ENCODE data around the gene UVRAG. TPM values are rescaled to one million over a fixed set of nuclear protein-coding genes. Genes with fewer than 3 reads are reported as not detected.
A peak's percentile ranks its signal among the peaks of the same experiment; 100 is the strongest.

Gene UVRAG
- total RNA-seq, 1 experiment from 2014 or later, result 31.3 TPM

DNA sequence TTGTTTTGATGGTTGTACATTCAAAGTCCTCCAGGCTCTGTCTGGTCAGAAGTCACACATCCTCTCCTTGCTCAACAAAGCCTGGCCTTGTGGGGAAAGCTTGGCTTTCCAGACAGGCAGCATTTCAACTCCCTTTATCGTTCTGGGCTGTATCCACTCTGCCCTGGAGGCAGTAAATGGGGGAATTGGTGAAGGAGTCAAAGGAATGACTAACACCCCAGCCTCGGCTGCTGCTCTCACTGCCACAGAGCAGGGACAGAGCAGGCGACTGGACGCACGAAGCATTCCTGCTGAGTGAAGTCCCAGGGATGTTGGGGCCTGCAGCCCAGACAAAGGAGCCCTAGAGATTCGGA lies 338.5 kb downstream of the UVRAG start:
- TF ChIP-seq, protein P1, sequence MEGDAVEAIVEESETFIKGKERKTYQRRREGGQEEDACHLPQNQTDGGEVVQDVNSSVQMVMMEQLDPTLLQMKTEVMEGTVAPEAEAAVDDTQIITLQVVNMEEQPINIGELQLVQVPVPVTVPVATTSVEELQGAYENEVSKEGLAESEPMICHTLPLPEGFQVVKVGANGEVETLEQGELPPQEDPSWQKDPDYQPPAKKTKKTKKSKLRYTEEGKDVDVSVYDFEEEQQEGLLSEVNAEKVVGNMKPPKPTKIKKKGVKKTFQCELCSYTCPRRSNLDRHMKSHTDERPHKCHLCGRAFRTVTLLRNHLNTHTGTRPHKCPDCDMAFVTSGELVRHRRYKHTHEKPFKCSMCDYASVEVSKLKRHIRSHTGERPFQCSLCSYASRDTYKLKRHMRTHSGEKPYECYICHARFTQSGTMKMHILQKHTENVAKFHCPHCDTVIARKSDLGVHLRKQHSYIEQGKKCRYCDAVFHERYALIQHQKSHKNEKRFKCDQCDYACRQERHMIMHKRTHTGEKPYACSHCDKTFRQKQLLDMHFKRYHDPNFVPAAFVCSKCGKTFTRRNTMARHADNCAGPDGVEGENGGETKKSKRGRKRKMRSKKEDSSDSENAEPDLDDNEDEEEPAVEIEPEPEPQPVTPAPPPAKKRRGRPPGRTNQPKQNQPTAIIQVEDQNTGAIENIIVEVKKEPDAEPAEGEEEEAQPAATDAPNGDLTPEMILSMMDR (IDR thresholded peaks at IDR 0.05; ENCODE audit: insufficient read depth in 1 of 2, low read depth in 1 of 2, low read length in 1 of 2, severe bottlenecking in 1 of 2, unreplicated experiment in 1 of 2), result no peak
- H3K4me3 ChIP-seq (ENCODE audit: low read depth, low read length), result no peak overlapping the region
- H3K36me3 ChIP-seq (ENCODE audit: control insufficient read depth, insufficient read depth, low read length), result no peaks in the 10 kb centered on the region
- peak overlapping the region; percentile 56 for H3K4me3 Mint-ChIP-seq (ENCODE audit: unreplicated experiment)
- H3K27ac Mint-ChIP-seq (ENCODE audit: unreplicated experiment), result peak overlapping the region; percentile 90
- H3K9me3 ChIP-seq, result no peaks in the 10 kb centered on the region
- peak; percentile 81 to 89 for DNase-seq
- BruUV-seq (replicated peaks), result no TSS peak
- intact Hi-C loops (cut with micrococcal nuclease; ENCODE audit: unreplicated experiment), result loop anchor here (2.0 kb wide), 1 partner anchor 53 kb away; the partner anchor contains the start of gene WNT11
- H3K4me1 Mint-ChIP-seq (ENCODE audit: low read depth, unreplicated experiment), result peaks cover 55% of the 10 kb centered on the region
- H3K27me3 Mint-ChIP-seq (ENCODE audit: insufficient read depth, unreplicated experiment), result no peaks in the 10 kb centered on the region
- CTCF ChIA-PET, result interaction anchor here (0.6 to 2.0 kb wide), 3 partner anchors 55 to 385 kb away, joined by 3 to 6 read pairs (median 3); partner anchors contain the start of gene DGAT2
- peaks cover 6% of the 10 kb centered on the region for H3K36me3 Mint-ChIP-seq (ENCODE audit: insufficient read depth, unreplicated experiment)
- POLR2A ChIA-PET, result no interaction called here
- H3K27me3 ChIP-seq (replicated peaks; ENCODE audit: control insufficient read depth, insufficient read depth, low read length), result no peaks in the 10 kb centered on the region
- peaks cover 66% of the 10 kb centered on the region for H3K4me1 ChIP-seq
- H3K9me3 Mint-ChIP-seq (ENCODE audit: unreplicated experiment), result no peaks in the 10 kb centered on the region

DNA sequence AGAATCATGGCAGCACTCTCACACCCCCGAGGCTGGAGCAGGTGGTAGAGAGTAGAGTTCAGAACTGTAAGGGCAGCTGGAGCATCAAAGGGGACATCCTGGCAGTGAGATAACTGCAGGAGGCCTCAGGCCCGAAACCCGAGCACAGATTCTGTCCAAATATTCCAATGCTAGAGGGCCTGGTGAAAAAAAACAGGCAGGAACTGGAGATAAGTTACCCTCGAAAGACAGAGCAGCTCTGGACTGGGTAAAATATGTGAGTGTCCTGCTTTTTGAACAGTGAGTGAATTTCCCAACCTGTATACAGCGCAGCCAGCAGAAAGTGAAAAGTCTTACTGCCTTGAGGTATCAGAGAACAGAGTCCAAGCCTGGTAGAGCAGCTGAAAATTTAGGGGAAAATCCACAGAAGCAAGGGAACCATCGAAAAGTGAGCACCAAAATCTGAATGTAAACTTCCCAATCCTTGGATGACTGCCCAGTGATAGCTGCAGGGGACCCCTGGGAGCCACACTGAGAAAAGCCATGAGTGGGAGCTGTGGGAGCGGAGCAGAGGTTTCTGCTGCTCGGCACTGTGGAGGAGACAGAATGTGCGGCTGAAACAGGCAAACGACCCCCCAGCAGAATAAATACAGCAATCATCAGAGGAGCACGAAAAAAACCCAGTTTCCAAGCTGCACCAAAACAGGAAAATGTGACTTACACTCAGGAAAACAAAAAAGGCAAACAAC lies 340.7 kb downstream of the UVRAG start:
- peak in 1 of 2 experiments; percentile 68 for DNase-seq
- no peak overlapping the region for H3K4me3 ChIP-seq (ENCODE audit: low read depth, low read length)
- H3K27me3 Mint-ChIP-seq (ENCODE audit: insufficient read depth, unreplicated experiment), result no peaks in the 10 kb centered on the region
- H3K27ac Mint-ChIP-seq (ENCODE audit: unreplicated experiment), result peak overlapping the region; percentile 25
- ChIA-PET POLR2A (no interaction called here), CTCF (interaction anchor here (0.7 kb wide), 1 partner anchor 10 kb away, joined by 3 read pairs; no protein-coding TSS in a partner anchor)
- intact Hi-C loops (cut with micrococcal nuclease; ENCODE audit: unreplicated experiment), result no loop called here
- no peaks in the 10 kb centered on the region for H3K27me3 ChIP-seq (replicated peaks; ENCODE audit: control insufficient read depth, insufficient read depth, low read length)
- H3K4me1 ChIP-seq, result peaks cover 57% of the 10 kb centered on the region
- H3K36me3 Mint-ChIP-seq (ENCODE audit: insufficient read depth, unreplicated experiment), result no peaks in the 10 kb centered on the region
- TF ChIP-seq, protein P1 (IDR thresholded peaks at IDR 0.05; ENCODE audit: insufficient read depth in 1 of 2, low read depth in 1 of 2, low read length in 1 of 2, severe bottlenecking in 1 of 2, unreplicated experiment in 1 of 2), result no peak
- H3K4me3 Mint-ChIP-seq (ENCODE audit: unreplicated experiment), result no peak overlapping the region
- peaks cover 42% of the 10 kb centered on the region for H3K4me1 Mint-ChIP-seq (ENCODE audit: low read depth, unreplicated experiment)
- H3K9me3 ChIP-seq, result no peaks in the 10 kb centered on the region
- H3K36me3 ChIP-seq (ENCODE audit: control insufficient read depth, insufficient read depth, low read length), result no peaks in the 10 kb centered on the region
- BruUV-seq (replicated peaks), result no TSS peak
- no peaks in the 10 kb centered on the region for H3K9me3 Mint-ChIP-seq (ENCODE audit: unreplicated experiment)

DNA sequence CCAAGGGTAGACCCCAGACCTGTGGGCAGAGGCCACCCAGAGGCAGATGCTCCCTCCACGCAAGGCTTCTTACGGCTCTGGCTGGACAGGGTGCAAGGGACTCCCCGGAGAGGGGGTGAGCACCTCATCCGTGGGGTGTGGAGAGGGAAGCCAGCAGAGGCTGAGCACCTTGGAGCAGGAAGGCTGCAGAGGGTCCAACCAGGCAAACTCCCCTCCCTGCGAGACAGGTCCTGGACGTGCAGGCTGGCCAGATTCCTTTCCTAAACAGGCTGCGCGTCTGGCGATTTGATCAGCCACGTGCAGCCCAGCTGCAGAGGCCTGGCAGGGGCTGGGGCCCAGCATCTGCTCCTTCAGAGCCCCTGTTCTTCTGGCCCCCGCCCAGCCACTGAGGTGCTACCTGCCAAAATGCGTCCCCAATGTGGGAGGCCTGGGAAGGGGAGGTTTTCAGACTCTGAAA lies 342.0 kb downstream of the UVRAG start:
- peak in 1 of 2 experiments; percentile 32 for DNase-seq
- ChIA-PET POLR2A (no interaction called here), CTCF (interaction anchor here (1.0 kb wide), 1 partner anchor 51 kb away, joined by 7 read pairs; no protein-coding TSS in a partner anchor)
- Histone ChIP-seq H3K4me1 (peaks cover 51% of the 10 kb centered on the region), H3K4me3 (ENCODE audit: low read depth, low read length) (no peak overlapping the region), H3K9me3 (no peaks in the 10 kb centered on the region), H3K27me3 (replicated peaks; ENCODE audit: control insufficient read depth, insufficient read depth, low read length) (no peaks in the 10 kb centered on the region), H3K36me3 (ENCODE audit: control insufficient read depth, insufficient read depth, low read length) (no peaks in the 10 kb centered on the region)
- BruUV-seq (replicated peaks), result no TSS peak
- Mint-ChIP-seq H3K27ac (ENCODE audit: unreplicated experiment) (no peak overlapping the region), H3K27me3 (ENCODE audit: insufficient read depth, unreplicated experiment) (no peaks in the 10 kb centered on the region), H3K4me3 (ENCODE audit: unreplicated experiment) (no peak overlapping the region), H3K9me3 (ENCODE audit: unreplicated experiment) (no peaks in the 10 kb centered on the region), H3K4me1 (ENCODE audit: low read depth, unreplicated experiment) (peaks cover 32% of the 10 kb centered on the region), H3K36me3 (ENCODE audit: insufficient read depth, unreplicated experiment) (no peaks in the 10 kb centered on the region)
- TF ChIP-seq, protein P1 (IDR thresholded peaks at IDR 0.05; ENCODE audit: insufficient read depth in 1 of 2, low read depth in 1 of 2, low read length in 1 of 2, severe bottlenecking in 1 of 2, unreplicated experiment in 1 of 2), result no peak
- intact Hi-C loops (cut with micrococcal nuclease; ENCODE audit: unreplicated experiment), result no loop called here

All from Caco-2 (cell line).